ENCODE measurements around the gene DECR2.
"Not testable (repeated sequence)": the region's sequence is repeated elsewhere in the genome, so short reads cannot be mapped to it uniquely, and the experiment has no call there.

The DECR2 gene

GRCh38 chr16:401468-402348, at the start of gene DECR2:
TSS of gene DECR2 (plus strand) at chr16:401885. CDS start at chr16:401964, 79 bp downstream.
- DNase-seq: peak; percentile 99

- peak; percentile 96 for DNase-seq
Observed at GRCh38 chr16:352547-353403, 48.9 kb upstream of the DECR2 start, which contains the start of gene AXIN1. TSS of gene AXIN1 (minus strand) at chr16:352723. CDS start at chr16:347025, 5,698 bp downstream.

GRCh38 chr16:353404-354290, 48.0 kb upstream of the DECR2 start:
- DNase-seq: no peak

GRCh38 chr16:354291-354881, 47.3 kb upstream of the DECR2 start:
- no peak for DNase-seq

- no peak for DNase-seq
Observed at GRCh38 chr16:354971-355461, 46.7 kb upstream of the DECR2 start.

GRCh38 chr16:356741-357140, 44.9 kb upstream of the DECR2 start:
- DNase-seq: no peak

GRCh38 chr16:359067-359763, 42.5 kb upstream of the DECR2 start:
- DNase-seq: no peak

- DNase-seq: no peak
Observed at GRCh38 chr16:359871-360697, 41.6 kb upstream of the DECR2 start.

GRCh38 chr16:360698-361336, 40.9 kb upstream of the DECR2 start:
- DNase-seq: no peak

GRCh38 chr16:361341-361871, 40.3 kb upstream of the DECR2 start:
- no peak for DNase-seq

GRCh38 chr16:361872-362701, 39.6 kb upstream of the DECR2 start:
- no peak for DNase-seq

- not testable (repeated sequence) for DNase-seq
Observed at GRCh38 chr16:362702-362999, 39.0 kb upstream of the DECR2 start.

- DNase-seq: no peak
Observed at GRCh38 chr16:363110-363765, 38.4 kb upstream of the DECR2 start.

- DNase-seq: no peak
Observed at GRCh38 chr16:363766-364490, 37.8 kb upstream of the DECR2 start.

- no peak for DNase-seq
Observed at GRCh38 chr16:364595-365491, 36.8 kb upstream of the DECR2 start.

- DNase-seq: peak; percentile 18
Observed at GRCh38 chr16:366476-366875, 35.2 kb upstream of the DECR2 start.
